IPS-NIHi7 (cell line): ENCODE data around the gene UQCRC1.
"Not testable (repeated sequence)": the region's sequence is repeated elsewhere in the genome, so short reads cannot be mapped to it uniquely, and the experiment has no call there.

Source experiments
- DNase-seq: peaks from one replicate; pipeline ENCODE4 v3.0.0; 2012; ENCODE audit warnings: mixed read lengths; ENCODE audit errors: extremely low spot score

Gene UQCRC1

GRCh38 chr3:48555231-48555948 lies 54.1 kb downstream of the UQCRC1 start:
- DNase-seq = no peak

- no peak for DNase-seq
Observed at GRCh38 chr3:48553886-48554845, 55.3 kb downstream of the UQCRC1 start.

GRCh38 chr3:48553361-48553760 lies 56.1 kb downstream of the UQCRC1 start:
- no peak for DNase-seq

- DNase-seq = no peak
Observed at GRCh38 chr3:48552111-48552951, 57.1 kb downstream of the UQCRC1 start.

- DNase-seq = not testable (repeated sequence)
Observed at GRCh38 chr3:48551651-48552050, 57.8 kb downstream of the UQCRC1 start.
